ENCODE measurements around the gene NTM. TPM values are rescaled to one million over a fixed set of nuclear protein-coding genes. Genes with fewer than 3 reads are reported as not detected.

The NTM gene
- total RNA-seq, 1 donor from 2014 or later, result 11.2 TPM

- DNase-seq (ENCODE audit: low spot score), result no peak
Observed at GRCh38 chr11:131373095-131373725, 2.8 kb downstream of the NTM start.

- no peak for DNase-seq (ENCODE audit: low spot score)
Observed at GRCh38 chr11:131373756-131374155, 3.3 kb downstream of the NTM start.

- DNase-seq (ENCODE audit: low spot score), result no peak
Observed at GRCh38 chr11:131375421-131375820, 5.0 kb downstream of the NTM start.

- no peak for DNase-seq (ENCODE audit: low spot score)
Observed at GRCh38 chr11:131375915-131376314, 5.5 kb downstream of the NTM start.

GRCh38 chr11:131378931-131379330 lies 8.5 kb downstream of the NTM start:
- DNase-seq (ENCODE audit: low spot score), result no peak

- no peak for DNase-seq (ENCODE audit: low spot score)
Observed at GRCh38 chr11:131385763-131386390, 15.5 kb downstream of the NTM start.

GRCh38 chr11:131386408-131386807 lies 16.0 kb downstream of the NTM start:
- DNase-seq (ENCODE audit: low spot score), result no peak

GRCh38 chr11:131388030-131388429 lies 17.6 kb downstream of the NTM start:
- no peak for DNase-seq (ENCODE audit: low spot score)

GRCh38 chr11:131389582-131389981 lies 19.2 kb downstream of the NTM start:
- DNase-seq (ENCODE audit: low spot score), result no peak

- DNase-seq (ENCODE audit: low spot score), result peak; percentile 67
Observed at GRCh38 chr11:131391176-131391575, 20.8 kb downstream of the NTM start.

GRCh38 chr11:131392528-131393255 lies 22.3 kb downstream of the NTM start:
- DNase-seq (ENCODE audit: low spot score), result peak; percentile 22

- no peak for DNase-seq (ENCODE audit: low spot score)
Observed at GRCh38 chr11:131393691-131394090, 23.3 kb downstream of the NTM start.

GRCh38 chr11:131397675-131398074 lies 27.3 kb downstream of the NTM start:
- no peak for DNase-seq (ENCODE audit: low spot score)

GRCh38 chr11:131402040-131402439 lies 31.6 kb downstream of the NTM start:
- no peak for DNase-seq (ENCODE audit: low spot score)

- no peak for DNase-seq (ENCODE audit: low spot score)
Observed at GRCh38 chr11:131404010-131404409, 33.6 kb downstream of the NTM start.

GRCh38 chr11:131408025-131408640 lies 37.7 kb downstream of the NTM start:
- peak; percentile 41 for DNase-seq (ENCODE audit: low spot score)

- no peak for DNase-seq (ENCODE audit: low spot score)
Observed at GRCh38 chr11:131409345-131409744, 38.9 kb downstream of the NTM start.

GRCh38 chr11:131411636-131412035 lies 41.2 kb downstream of the NTM start:
- no peak for DNase-seq (ENCODE audit: low spot score)

- no peak for DNase-seq (ENCODE audit: low spot score)
Observed at GRCh38 chr11:131412061-131412460, 41.6 kb downstream of the NTM start.

- DNase-seq (ENCODE audit: low spot score), result no peak
Observed at GRCh38 chr11:131413217-131413616, 42.8 kb downstream of the NTM start.

GRCh38 chr11:131418189-131418588 lies 47.8 kb downstream of the NTM start:
- DNase-seq (ENCODE audit: low spot score), result no peak

GRCh38 chr11:131421066-131421855 lies 50.8 kb downstream of the NTM start:
- no peak for DNase-seq (ENCODE audit: low spot score)
